Adrenal gland (tissue), 5 donors: Measurements from ENCODE around the gene VEGFA.

ENCODE experiments used
- CTCF ChIP-seq, 6 experiments: fragments of 450-650 bp in 4 of 6; fragments of 200-600 bp in 2 of 6; sonication (generic) in 1 of 6; IDR thresholded peaks; 1 replicate in 5 of 6; 2 replicates in 1 of 6; pipeline versions ENCODE4 v1.5.1 to v1.8.0; 2016 to 2021; ENCODE audit warnings: antibody characterized with exemption in 6 of 6, mild to moderate bottlenecking in 2 of 6, moderate library complexity in 1 of 6
- POLR2A ChIP-seq, 2 donors: fragments of 450-650 bp; IDR thresholded peaks; one replicate each; pipeline ENCODE4 v1.6.1; 2017; ENCODE audit warnings: antibody characterized with exemption in 2 of 2, mild to moderate bottlenecking in 2 of 2, moderate library complexity in 1 of 2
- donor health status: DM: no; HTN: no; CAD: no.

- TF ChIP-seq CTCF (IDR thresholded peaks at IDR 0.05) (no peak), POLR2A (IDR thresholded peaks at IDR 0.05) (no peak)
Observed at GRCh38 chr6:43738877-43739641, 31.0 kb upstream of the VEGFA start.
